ENCODE measurements around the gene SPSB4.

The SPSB4 gene

GRCh38 chr3:141127344-141128125 lies 76.4 kb downstream of the SPSB4 start:
- Histone ChIP-seq H3K4me3 (ENCODE audit: low read length) (no peak overlapping the region), H3K4me1 (ENCODE audit: control insufficient read depth, insufficient read depth, low read length) (peaks cover 2% of the 10 kb centered on the region; the same call in 1 of the 2 replicates), H3K36me3 (ENCODE audit: control insufficient read depth, insufficient read depth, low read length) (no peaks in the 10 kb centered on the region), H3K9me3 (ENCODE audit: control insufficient read depth, insufficient read depth, low read length) (no peaks in the 10 kb centered on the region), H3K27ac (ENCODE audit: low read length) (no peak overlapping the region), H3K27me3 (ENCODE audit: control insufficient read depth, insufficient read depth, low read length) (no peaks in the 10 kb centered on the region)
- WGBS (ENCODE audit: insufficient coverage, insufficient read length): no CpG with 5 or more reads among the region's 9 CpGs
- no peak for DNase-seq (ENCODE audit: low read depth, low spot score)

DNA sequence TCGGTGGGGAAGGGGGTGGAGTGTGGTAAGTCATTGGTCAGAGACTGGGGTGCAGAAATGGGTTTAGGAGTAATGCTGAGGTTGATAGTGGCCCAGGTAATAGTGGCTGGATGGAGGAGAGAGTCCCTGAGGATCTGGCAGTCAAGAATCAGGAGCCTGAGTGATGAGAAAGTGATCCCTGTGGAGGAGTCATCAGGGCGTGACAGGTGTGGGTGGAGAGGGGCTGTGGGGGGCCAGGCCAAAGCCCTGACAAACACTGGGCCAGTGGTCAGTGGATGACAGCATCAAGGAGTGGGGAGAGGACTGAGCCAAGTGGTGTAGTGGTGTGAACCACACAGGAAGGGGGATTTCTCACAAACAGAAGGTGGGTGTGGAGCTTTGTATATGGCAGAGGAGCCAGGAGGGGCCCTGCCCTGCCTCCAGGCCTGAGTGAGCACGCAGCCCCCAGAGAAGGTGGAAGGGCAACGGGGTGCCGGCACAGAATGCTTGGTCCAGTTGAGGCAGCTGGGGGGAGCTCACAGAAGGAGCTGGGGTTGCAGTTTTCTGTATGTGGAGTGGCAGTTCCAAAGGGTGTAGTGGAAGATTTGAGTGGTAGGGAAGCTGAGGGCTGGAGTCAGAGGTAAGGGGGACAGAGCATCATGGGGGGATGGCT lies 77.1 kb downstream of the SPSB4 start:
- Histone ChIP-seq H3K36me3 (ENCODE audit: control insufficient read depth, insufficient read depth, low read length) (no peaks in the 10 kb centered on the region), H3K9me3 (ENCODE audit: control insufficient read depth, insufficient read depth, low read length) (no peaks in the 10 kb centered on the region), H3K4me1 (ENCODE audit: control insufficient read depth, insufficient read depth, low read length) (peaks cover 2% of the 10 kb centered on the region; the same call in 1 of the 2 replicates), H3K27me3 (ENCODE audit: control insufficient read depth, insufficient read depth, low read length) (no peaks in the 10 kb centered on the region), H3K27ac (ENCODE audit: low read length) (no peak overlapping the region), H3K4me3 (ENCODE audit: low read length) (no peak overlapping the region)
- no peak for DNase-seq (ENCODE audit: low read depth, low spot score)
- WGBS (ENCODE audit: insufficient coverage, insufficient read length): no CpG with 5 or more reads among the region's 5 CpGs

- H3K36me3 ChIP-seq (ENCODE audit: control insufficient read depth, insufficient read depth, low read length): no peaks in the 10 kb centered on the region
- no peak for DNase-seq (ENCODE audit: low read depth, low spot score)
- no peaks in the 10 kb centered on the region for H3K27me3 ChIP-seq (ENCODE audit: control insufficient read depth, insufficient read depth, low read length)
- peaks cover 2% of the 10 kb centered on the region; the same call in 1 of the 2 replicates for H3K4me1 ChIP-seq (ENCODE audit: control insufficient read depth, insufficient read depth, low read length)
- no peaks in the 10 kb centered on the region for H3K9me3 ChIP-seq (ENCODE audit: control insufficient read depth, insufficient read depth, low read length)
- no peak overlapping the region for H3K27ac ChIP-seq (ENCODE audit: low read length)
- no peak overlapping the region for H3K4me3 ChIP-seq (ENCODE audit: low read length)
Observed at GRCh38 chr3:141129049-141129448, 77.9 kb downstream of the SPSB4 start.

GRCh38 chr3:141129541-141130011 lies 78.4 kb downstream of the SPSB4 start:
- WGBS (ENCODE audit: insufficient coverage, insufficient read length): no CpG with 5 or more reads among the region's 8 CpGs
- Histone ChIP-seq H3K4me1 (ENCODE audit: control insufficient read depth, insufficient read depth, low read length) (peaks cover 2% of the 10 kb centered on the region; the same call in 1 of the 2 replicates), H3K27me3 (ENCODE audit: control insufficient read depth, insufficient read depth, low read length) (no peaks in the 10 kb centered on the region), H3K9me3 (ENCODE audit: control insufficient read depth, insufficient read depth, low read length) (no peaks in the 10 kb centered on the region), H3K4me3 (ENCODE audit: low read length) (no peak overlapping the region), H3K27ac (ENCODE audit: low read length) (no peak overlapping the region), H3K36me3 (ENCODE audit: control insufficient read depth, insufficient read depth, low read length) (no peaks in the 10 kb centered on the region)
- no peak for DNase-seq (ENCODE audit: low read depth, low spot score)

DNA sequence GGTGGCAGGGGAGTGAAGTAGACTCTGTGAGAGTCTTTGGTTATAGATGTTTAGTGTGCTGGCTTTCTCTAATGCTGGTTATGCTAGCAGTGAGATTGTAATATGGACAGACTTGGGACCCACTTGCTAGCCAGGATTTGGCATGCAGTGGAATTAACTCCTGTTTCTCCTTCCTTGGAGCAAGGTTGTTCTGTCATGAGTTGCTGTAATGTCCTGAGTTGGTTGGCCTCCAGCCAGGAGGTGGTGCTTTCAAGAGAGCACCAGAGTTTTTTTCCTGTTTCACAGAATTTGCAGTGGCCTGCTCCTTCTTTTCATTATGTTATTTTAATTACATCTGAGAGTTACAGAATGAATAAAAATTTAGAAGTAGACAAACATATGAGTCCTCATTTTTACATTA lies 92.4 kb downstream of the SPSB4 start:
- H3K27ac ChIP-seq (ENCODE audit: low read length): no peak overlapping the region
- H3K4me3 ChIP-seq (ENCODE audit: low read length): no peak overlapping the region
- H3K36me3 ChIP-seq (ENCODE audit: control insufficient read depth, insufficient read depth, low read length): no peaks in the 10 kb centered on the region
- H3K4me1 ChIP-seq (ENCODE audit: control insufficient read depth, insufficient read depth, low read length): no peaks in the 10 kb centered on the region
- no peaks in the 10 kb centered on the region for H3K9me3 ChIP-seq (ENCODE audit: control insufficient read depth, insufficient read depth, low read length)
- no peaks in the 10 kb centered on the region for H3K27me3 ChIP-seq (ENCODE audit: control insufficient read depth, insufficient read depth, low read length)
- no peak for DNase-seq (ENCODE audit: low read depth, low spot score)

DNA sequence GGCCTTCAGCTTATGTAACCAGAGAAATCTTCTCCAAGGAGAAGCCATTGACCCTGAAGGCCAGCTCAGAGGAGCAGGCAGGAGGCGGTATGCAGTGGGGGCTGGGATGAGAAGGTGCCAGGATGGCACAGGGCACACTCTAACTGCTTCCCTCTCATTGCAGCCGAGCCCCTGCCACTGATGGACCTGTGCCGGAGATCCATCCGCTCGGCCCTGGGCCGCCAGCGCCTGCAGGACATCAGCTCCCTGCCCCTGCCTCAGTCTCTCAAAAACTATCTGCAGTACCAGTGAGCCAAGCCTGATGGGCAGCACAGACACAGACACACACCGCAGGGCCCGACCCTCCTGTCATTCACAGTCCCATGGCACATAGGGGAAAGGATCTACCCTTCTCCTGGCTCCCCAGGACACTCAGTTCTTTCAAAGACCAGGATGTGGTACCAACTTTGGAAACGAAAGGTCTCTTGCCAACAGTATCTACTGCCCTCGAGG lies 95.9 kb downstream of the SPSB4 start:
- Histone ChIP-seq H3K9me3 (ENCODE audit: control insufficient read depth, insufficient read depth, low read length) (no peaks in the 10 kb centered on the region), H3K4me1 (ENCODE audit: control insufficient read depth, insufficient read depth, low read length) (no peaks in the 10 kb centered on the region), H3K36me3 (ENCODE audit: control insufficient read depth, insufficient read depth, low read length) (no peaks in the 10 kb centered on the region), H3K4me3 (ENCODE audit: low read length) (no peak overlapping the region), H3K27ac (ENCODE audit: low read length) (no peak overlapping the region), H3K27me3 (ENCODE audit: control insufficient read depth, insufficient read depth, low read length) (no peaks in the 10 kb centered on the region)
- DNase-seq (ENCODE audit: low read depth, low spot score): no peak
- no CpG with 5 or more reads among the region's 11 CpGs for WGBS (ENCODE audit: insufficient coverage, insufficient read length)

DNA sequence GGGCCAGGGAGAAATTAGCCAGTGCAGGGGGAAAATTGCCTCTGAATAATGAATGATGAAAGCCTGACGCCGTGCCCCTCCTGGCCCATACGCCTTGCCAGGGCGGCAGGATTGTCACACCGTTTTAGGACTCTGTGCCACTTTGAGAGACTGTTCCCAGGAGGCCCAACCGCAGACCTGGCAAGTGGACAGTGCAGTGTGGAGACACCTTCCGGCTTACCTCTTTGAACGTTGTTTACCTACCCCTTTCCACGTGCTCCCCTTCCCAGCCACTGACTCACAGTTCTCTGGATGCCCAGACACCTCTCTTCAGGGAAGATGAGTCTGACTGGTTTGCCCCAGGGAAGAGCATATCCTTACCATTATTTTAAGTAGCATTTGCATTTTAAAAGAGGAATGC lies 96.5 kb downstream of the SPSB4 start:
- no peaks in the 10 kb centered on the region for H3K36me3 ChIP-seq (ENCODE audit: control insufficient read depth, insufficient read depth, low read length)
- H3K4me3 ChIP-seq (ENCODE audit: low read length): no peak overlapping the region
- DNase-seq (ENCODE audit: low read depth, low spot score): no peak
- WGBS (ENCODE audit: insufficient coverage, insufficient read length): no CpG with 5 or more reads among the region's 9 CpGs
- no peaks in the 10 kb centered on the region for H3K4me1 ChIP-seq (ENCODE audit: control insufficient read depth, insufficient read depth, low read length)
- no peak overlapping the region for H3K27ac ChIP-seq (ENCODE audit: low read length)
- no peaks in the 10 kb centered on the region for H3K9me3 ChIP-seq (ENCODE audit: control insufficient read depth, insufficient read depth, low read length)
- H3K27me3 ChIP-seq (ENCODE audit: control insufficient read depth, insufficient read depth, low read length): no peaks in the 10 kb centered on the region

DNA sequence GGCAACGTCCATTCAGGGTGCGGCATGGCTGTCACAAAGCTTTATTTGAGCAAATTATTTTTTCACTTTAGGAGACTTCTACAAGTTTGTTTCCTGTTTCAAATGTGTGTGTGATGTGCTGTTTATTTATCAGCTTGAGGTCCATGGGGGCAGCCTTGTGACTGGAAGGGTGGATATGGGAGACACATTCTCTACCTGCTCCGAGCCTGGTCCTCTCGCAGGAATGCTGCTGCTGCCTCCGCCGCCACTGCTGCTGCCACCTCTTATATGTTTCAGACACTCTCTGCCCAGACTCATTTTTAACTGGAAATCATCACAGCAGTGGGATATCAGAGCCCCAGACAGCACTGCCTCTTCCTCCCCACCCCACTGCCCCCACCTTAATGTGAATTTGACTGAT lies 97.0 kb downstream of the SPSB4 start:
- Histone ChIP-seq H3K36me3 (ENCODE audit: control insufficient read depth, insufficient read depth, low read length) (no peaks in the 10 kb centered on the region), H3K9me3 (ENCODE audit: control insufficient read depth, insufficient read depth, low read length) (no peaks in the 10 kb centered on the region), H3K4me3 (ENCODE audit: low read length) (no peak overlapping the region), H3K27ac (ENCODE audit: low read length) (no peak overlapping the region), H3K27me3 (ENCODE audit: control insufficient read depth, insufficient read depth, low read length) (no peaks in the 10 kb centered on the region), H3K4me1 (ENCODE audit: control insufficient read depth, insufficient read depth, low read length) (no peaks in the 10 kb centered on the region)
- WGBS (ENCODE audit: insufficient coverage, insufficient read length): no CpG with 5 or more reads among the region's 6 CpGs
- no peak for DNase-seq (ENCODE audit: low read depth, low spot score)

GRCh38 chr3:141148770-141149169 lies 97.6 kb downstream of the SPSB4 start:
- no CpG with 5 or more reads among the region's 2 CpGs for WGBS (ENCODE audit: insufficient coverage, insufficient read length)
- Histone ChIP-seq H3K36me3 (ENCODE audit: control insufficient read depth, insufficient read depth, low read length) (no peaks in the 10 kb centered on the region), H3K4me3 (ENCODE audit: low read length) (no peak overlapping the region), H3K4me1 (ENCODE audit: control insufficient read depth, insufficient read depth, low read length) (no peaks in the 10 kb centered on the region), H3K9me3 (ENCODE audit: control insufficient read depth, insufficient read depth, low read length) (no peaks in the 10 kb centered on the region), H3K27ac (ENCODE audit: low read length) (no peak overlapping the region), H3K27me3 (ENCODE audit: control insufficient read depth, insufficient read depth, low read length) (no peaks in the 10 kb centered on the region)
- no peak for DNase-seq (ENCODE audit: low read depth, low spot score)

DNA sequence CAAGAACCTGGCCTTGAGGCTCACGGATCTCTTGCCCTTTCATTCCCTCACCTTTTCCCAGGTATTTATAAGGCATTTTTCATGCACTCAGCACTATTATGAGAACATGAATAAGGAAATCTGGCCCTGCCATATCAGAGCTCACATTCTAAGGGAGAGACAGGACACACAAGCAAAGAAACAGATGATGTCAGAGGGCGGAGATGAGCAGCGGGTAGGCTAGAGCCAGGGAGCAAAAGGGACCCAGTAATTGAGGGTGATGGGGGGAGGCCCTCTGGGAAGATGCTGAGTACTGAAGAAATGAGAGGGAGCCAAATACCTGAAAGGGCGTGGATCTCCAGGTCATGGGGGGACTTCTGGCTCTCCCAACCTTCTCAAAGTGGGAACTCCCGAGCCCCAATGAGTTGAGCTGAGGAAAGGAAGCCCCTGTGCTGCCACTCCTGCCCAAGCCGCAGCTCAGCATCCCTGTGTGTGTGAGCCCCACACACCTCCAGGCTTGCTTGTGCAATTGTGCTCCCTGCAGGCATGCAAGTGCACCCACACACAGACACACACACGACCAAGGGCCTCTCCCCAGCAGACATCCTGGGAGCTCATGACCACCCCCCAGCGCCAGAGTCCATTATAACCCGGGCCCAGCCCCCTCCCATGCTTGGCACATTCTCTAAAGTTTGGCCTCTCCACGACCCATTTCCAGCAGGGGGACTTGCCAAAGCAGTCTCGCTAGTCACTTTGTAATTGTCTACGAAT lies 99.1 kb downstream of the SPSB4 start:
- Histone ChIP-seq H3K4me1 (ENCODE audit: control insufficient read depth, insufficient read depth, low read length) (no peaks in the 10 kb centered on the region), H3K36me3 (ENCODE audit: control insufficient read depth, insufficient read depth, low read length) (no peaks in the 10 kb centered on the region), H3K9me3 (ENCODE audit: control insufficient read depth, insufficient read depth, low read length) (no peaks in the 10 kb centered on the region), H3K27ac (ENCODE audit: low read length) (no peak overlapping the region), H3K27me3 (ENCODE audit: control insufficient read depth, insufficient read depth, low read length) (no peaks in the 10 kb centered on the region), H3K4me3 (ENCODE audit: low read length) (no peak overlapping the region)
- DNase-seq (ENCODE audit: low read depth, low spot score): no peak
- no CpG with 5 or more reads among the region's 12 CpGs for WGBS (ENCODE audit: insufficient coverage, insufficient read length)
